22Rv1 (cell line): ENCODE measurements around the gene TPRKB.

ENCODE experiments used
- ZFX ChIP-seq: fragments of 450-650 bp; IDR thresholded peaks from 2 replicates; pipeline ENCODE4 v1.6.1; 2017; ENCODE audit warnings: antibody characterized with exemption, borderline replicate concordance
- TF ChIP-seq, protein P1 (sequence below): fragments of 450-650 bp; IDR thresholded peaks from 2 replicates; pipeline ENCODE4 v1.5.1; 2017; ENCODE audit warnings: mild to moderate bottlenecking

GRCh38 chr2:73728043-73728442, 9.1 kb downstream of the TPRKB start:
- TF ChIP-seq, protein P1, sequence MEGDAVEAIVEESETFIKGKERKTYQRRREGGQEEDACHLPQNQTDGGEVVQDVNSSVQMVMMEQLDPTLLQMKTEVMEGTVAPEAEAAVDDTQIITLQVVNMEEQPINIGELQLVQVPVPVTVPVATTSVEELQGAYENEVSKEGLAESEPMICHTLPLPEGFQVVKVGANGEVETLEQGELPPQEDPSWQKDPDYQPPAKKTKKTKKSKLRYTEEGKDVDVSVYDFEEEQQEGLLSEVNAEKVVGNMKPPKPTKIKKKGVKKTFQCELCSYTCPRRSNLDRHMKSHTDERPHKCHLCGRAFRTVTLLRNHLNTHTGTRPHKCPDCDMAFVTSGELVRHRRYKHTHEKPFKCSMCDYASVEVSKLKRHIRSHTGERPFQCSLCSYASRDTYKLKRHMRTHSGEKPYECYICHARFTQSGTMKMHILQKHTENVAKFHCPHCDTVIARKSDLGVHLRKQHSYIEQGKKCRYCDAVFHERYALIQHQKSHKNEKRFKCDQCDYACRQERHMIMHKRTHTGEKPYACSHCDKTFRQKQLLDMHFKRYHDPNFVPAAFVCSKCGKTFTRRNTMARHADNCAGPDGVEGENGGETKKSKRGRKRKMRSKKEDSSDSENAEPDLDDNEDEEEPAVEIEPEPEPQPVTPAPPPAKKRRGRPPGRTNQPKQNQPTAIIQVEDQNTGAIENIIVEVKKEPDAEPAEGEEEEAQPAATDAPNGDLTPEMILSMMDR = no peak
- no peak for TF ChIP-seq ZFX
